OCI-LY7 (cell line): ENCODE results near the gene GNG7. TPM values are rescaled to one million over a fixed set of nuclear protein-coding genes. Genes with fewer than 3 reads are reported as not detected.

Experiments
- BruUV-seq: library from RNA; stranded (reverse); fragments of 400-500 nt; replicated peaks from 2 replicates; lab custom pipeline; 2021; lab: Mats Ljungman, UMichigan
- CTCF ChIA-PET: fragments of 300-600 bp; sonication (Branson Sonifier 250); formaldehyde crosslinking; loops from one replicate; lab custom pipeline; 2022; ENCODE audit warnings: antibody characterized with exemption; ENCODE audit not compliant: unreplicated experiment; lab: Charles Lee
- POLR2A ChIA-PET: fragments of 300-600 bp; sonication (Branson Sonifier 250); formaldehyde crosslinking; loops from one replicate; lab custom pipeline; 2022; ENCODE audit warnings: antibody characterized with exemption; lab: Charles Lee
- DNase-seq: peaks from one replicate; pipeline ENCODE4 v3.0.0-alpha.2; 2015; ENCODE audit warnings: low spot score
- H2AFZ ChIP-seq: fragments of 200-600 bp; sonication (generic), shearing (Covaris generic); 2 replicates; pipeline ENCODE4 v1.6.1; 2014; ENCODE audit warnings: mild to moderate bottlenecking, antibody characterized with exemption, low read length, moderate library complexity
- H3K27ac ChIP-seq: fragments of 200-600 bp; sonication (generic); 2 replicates; pipeline ENCODE4 v1.5.1; 2014; ENCODE audit warnings: mixed run types, low read depth, mild to moderate bottlenecking, moderate library complexity, low read length, inconsistent platforms; ENCODE audit not compliant: poor library complexity, severe bottlenecking
- H3K36me3 ChIP-seq: fragments of 200-600 bp; sonication (generic); 2 replicates; pipeline ENCODE4 v1.6.1; 2014; ENCODE audit warnings: mild to moderate bottlenecking, antibody characterized with exemption, low read length, moderate library complexity, mixed read lengths; ENCODE audit not compliant: insufficient read depth
- H3K4me1 ChIP-seq: fragments of 200-600 bp; sonication (generic); 2 replicates; pipeline ENCODE4 v1.5.1; 2014; ENCODE audit warnings: mild to moderate bottlenecking, low read length; ENCODE audit not compliant: insufficient read depth, poor library complexity, severe bottlenecking
- H3K4me2 ChIP-seq: fragments of 200-600 bp; sonication (generic); 2 replicates; pipeline ENCODE4 v1.6.1; 2014; ENCODE audit warnings: mild to moderate bottlenecking, low read length
- H3K4me3 ChIP-seq: fragments of 200-600 bp; sonication (generic); 2 replicates; pipeline ENCODE4 v1.5.1; 2014; ENCODE audit warnings: mild to moderate bottlenecking, low read depth, low read length; ENCODE audit not compliant: poor library complexity, severe bottlenecking
- H3K79me2 ChIP-seq: fragments of 200-600 bp; sonication (generic); 2 replicates; pipeline ENCODE4 v1.6.1; 2016; ENCODE audit warnings: low read depth, mild to moderate bottlenecking, low read length, moderate library complexity, mixed read lengths; ENCODE audit not compliant: insufficient read depth
- H3K9me2 ChIP-seq: fragments of 200-600 bp; sonication (generic); 2 replicates; pipeline ENCODE4 v1.6.1; 2016; ENCODE audit warnings: mild to moderate bottlenecking, low read length, mixed read lengths; ENCODE audit not compliant: insufficient read depth
- H3K9me3 ChIP-seq: fragments of 200-600 bp; sonication (generic); 2 replicates; pipeline ENCODE4 v1.6.1; 2014; ENCODE audit warnings: mild to moderate bottlenecking, mixed run types, low read length, mixed read lengths
- H4K20me1 ChIP-seq: fragments of 200-600 bp; sonication (generic); 2 replicates; pipeline ENCODE4 v1.6.1; 2014; ENCODE audit warnings: mild to moderate bottlenecking, antibody characterized with exemption, low read length, moderate library complexity, mixed read lengths; ENCODE audit not compliant: insufficient read depth
- EZH2phosphoT487 ChIP-seq: fragments of 200-600 bp; sonication (generic); IDR thresholded peaks from 2 replicates; pipeline ENCODE4 v1.6.1; 2018; ENCODE audit warnings: low read depth, borderline replicate concordance, mild to moderate bottlenecking, mixed run types, antibody characterized with exemption, low read length, moderate library complexity, mixed read lengths
- intact Hi-C: fragments of 100-400 bp; cut with micrococcal nuclease; formaldehyde crosslinking; loops from one replicate; pipeline ENCODE4 v1.10.0; 2022; ENCODE audit not compliant: unreplicated experiment
- total RNA-seq, 2 experiments: library from RNA; depleted of rRNA in 1 of 2; stranded (reverse); fragments of >200 nt in 1 of 2; shearing (Covaris generic) in 1 of 2; gene quantifications; 2 replicates each; pipeline ENCODE4 v1.2.3, GENCODE V29; 2014 to 2022
- TF ChIP-seq, protein P1 (sequence below): fragments of 200-600 bp; sonication (generic); conservative IDR thresholded peaks from 2 replicates; pipeline ENCODE4 v1.5.1; 2014; ENCODE audit warnings: mild to moderate bottlenecking, antibody characterized with exemption, low read length, moderate library complexity, mixed read lengths

The GNG7 gene
- total RNA-seq, 2 experiments from 2014 or later, result 13.9 to 15.3 TPM

- no peaks in the 10 kb centered on the region for H3K79me2 ChIP-seq
- ChIA-PET CTCF (no interaction called here), POLR2A (interaction anchor here (0.6 to 1.2 kb wide), 4 partner anchors 15 to 125 kb away, joined by 3 to 5 read pairs (median 3); partner anchors contain the start of gene GADD45B)
- intact Hi-C loops, result no loop called here
- H3K9me3 ChIP-seq, result 0 out of 2 replicates have a peak, but pooled peaks cover 5% of the 10 kb centered on the region
- H3K9me2 ChIP-seq, result no peaks in the 10 kb centered on the region
- TF ChIP-seq, protein P1, sequence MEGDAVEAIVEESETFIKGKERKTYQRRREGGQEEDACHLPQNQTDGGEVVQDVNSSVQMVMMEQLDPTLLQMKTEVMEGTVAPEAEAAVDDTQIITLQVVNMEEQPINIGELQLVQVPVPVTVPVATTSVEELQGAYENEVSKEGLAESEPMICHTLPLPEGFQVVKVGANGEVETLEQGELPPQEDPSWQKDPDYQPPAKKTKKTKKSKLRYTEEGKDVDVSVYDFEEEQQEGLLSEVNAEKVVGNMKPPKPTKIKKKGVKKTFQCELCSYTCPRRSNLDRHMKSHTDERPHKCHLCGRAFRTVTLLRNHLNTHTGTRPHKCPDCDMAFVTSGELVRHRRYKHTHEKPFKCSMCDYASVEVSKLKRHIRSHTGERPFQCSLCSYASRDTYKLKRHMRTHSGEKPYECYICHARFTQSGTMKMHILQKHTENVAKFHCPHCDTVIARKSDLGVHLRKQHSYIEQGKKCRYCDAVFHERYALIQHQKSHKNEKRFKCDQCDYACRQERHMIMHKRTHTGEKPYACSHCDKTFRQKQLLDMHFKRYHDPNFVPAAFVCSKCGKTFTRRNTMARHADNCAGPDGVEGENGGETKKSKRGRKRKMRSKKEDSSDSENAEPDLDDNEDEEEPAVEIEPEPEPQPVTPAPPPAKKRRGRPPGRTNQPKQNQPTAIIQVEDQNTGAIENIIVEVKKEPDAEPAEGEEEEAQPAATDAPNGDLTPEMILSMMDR, result no peak
- no peak for TF ChIP-seq EZH2phosphoT487
- H4K20me1 ChIP-seq, result no peaks in the 10 kb centered on the region
- no peak for DNase-seq
- H3K4me1 ChIP-seq, result peaks cover 12% of the 10 kb centered on the region
- H3K36me3 ChIP-seq, result no peaks in the 10 kb centered on the region; the same call in 1 of the 2 replicates
- no peak overlapping the region for H3K4me2 ChIP-seq
- no peak overlapping the region for H2AFZ ChIP-seq
- no peak overlapping the region for H3K4me3 ChIP-seq
- no TSS peak for BruUV-seq
- H3K27ac ChIP-seq, result no peak overlapping the region
These were observed 101.3 kb downstream of the GNG7 start for GRCh38 chr19:2600914-2601870.

DNA sequence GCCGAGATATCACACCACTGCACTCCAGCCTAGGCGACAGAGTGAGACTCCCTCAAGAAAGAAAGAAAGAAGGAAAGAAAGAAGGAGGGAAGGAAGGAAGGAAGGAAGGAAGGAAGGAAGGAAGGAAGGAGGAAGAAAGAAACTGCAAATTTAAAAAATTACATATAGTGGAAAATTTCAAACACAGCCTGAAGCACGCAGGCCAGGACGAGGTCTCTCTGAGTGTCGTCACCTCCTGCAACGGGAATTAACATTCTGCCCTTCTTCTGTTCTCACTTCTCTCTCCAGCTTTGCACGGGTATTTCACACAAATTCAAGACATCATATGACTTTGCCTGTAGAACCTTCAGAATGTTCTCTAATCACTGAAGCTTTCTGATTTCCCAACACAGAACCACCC, 108.2 kb downstream of the GNG7 start:
- intact Hi-C loops, result no loop called here
- Histone ChIP-seq H3K4me1 (peaks cover 8% of the 10 kb centered on the region), H3K36me3 (no peaks in the 10 kb centered on the region), H3K79me2 (no peaks in the 10 kb centered on the region), H3K9me3 (no peaks in the 10 kb centered on the region), H2AFZ (no peak overlapping the region), H4K20me1 (no peaks in the 10 kb centered on the region), H3K4me3 (no peak overlapping the region), H3K4me2 (no peak overlapping the region), H3K9me2 (no peaks in the 10 kb centered on the region), H3K27ac (no peak overlapping the region)
- no peak for DNase-seq
- ChIA-PET POLR2A (interaction anchor here (0.5 to 1.1 kb wide), 3 partner anchors 10 to 95 kb away, joined by 3 to 10 read pairs (median 3); no protein-coding TSS in a partner anchor), CTCF (no interaction called here)
- no TSS peak for BruUV-seq
- TF ChIP-seq EZH2phosphoT487, result no peak
- TF ChIP-seq, protein P1, result no peak
